ENCODE results near the gene CEACAM21.
A peak's percentile ranks its signal among the peaks of the same experiment; 100 is the strongest.

Gene CEACAM21

GRCh38 chr19:41606215-41606837 is 30.4 kb downstream of the CEACAM21 start:
- DNase-seq: no peak
- in situ Hi-C loops (cut with MboI; ENCODE audit: low pct_unique_long_range_greater_than_20kb, low sequenced_read_pairs): no loop called here

- in situ Hi-C loops (cut with MboI; ENCODE audit: low pct_unique_long_range_greater_than_20kb, low sequenced_read_pairs): no loop called here
- no peak for DNase-seq
Measured at GRCh38 chr19:41607668-41608067, 31.7 kb downstream of the CEACAM21 start.

DNA sequence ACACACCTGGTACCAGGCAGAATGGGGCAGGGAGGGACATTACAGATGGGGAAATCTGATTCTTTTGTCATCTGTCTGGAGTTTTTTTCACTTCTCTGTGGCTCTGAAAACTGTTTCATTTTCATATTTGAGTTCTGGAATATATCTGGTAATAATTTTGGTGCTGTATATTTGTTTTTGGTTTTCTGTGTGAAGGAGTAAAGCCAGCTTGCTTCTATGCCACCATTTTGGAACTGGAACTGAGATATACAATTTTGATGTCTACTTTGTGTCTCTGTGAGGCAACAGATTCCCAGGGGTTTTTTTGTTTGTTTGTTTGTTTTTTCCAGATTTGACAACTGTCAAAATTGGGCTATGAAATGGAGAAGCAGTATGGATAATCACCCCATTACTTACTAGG is 34.8 kb downstream of the CEACAM21 start:
- no peak for DNase-seq
- in situ Hi-C loops (cut with MboI; ENCODE audit: low pct_unique_long_range_greater_than_20kb, low sequenced_read_pairs): no loop called here

- in situ Hi-C loops (cut with MboI; ENCODE audit: low pct_unique_long_range_greater_than_20kb, low sequenced_read_pairs): no loop called here
- DNase-seq: no peak
Measured at GRCh38 chr19:41612483-41612882, 36.5 kb downstream of the CEACAM21 start.

GRCh38 chr19:41615207-41615606 is 39.2 kb downstream of the CEACAM21 start:
- DNase-seq: no peak
- in situ Hi-C loops (cut with MboI; ENCODE audit: low pct_unique_long_range_greater_than_20kb, low sequenced_read_pairs): no loop called here

GRCh38 chr19:41616792-41617621 is 41.0 kb downstream of the CEACAM21 start:
- in situ Hi-C loops (cut with MboI; ENCODE audit: low pct_unique_long_range_greater_than_20kb, low sequenced_read_pairs): no loop called here
- DNase-seq: peak; percentile 43

DNA sequence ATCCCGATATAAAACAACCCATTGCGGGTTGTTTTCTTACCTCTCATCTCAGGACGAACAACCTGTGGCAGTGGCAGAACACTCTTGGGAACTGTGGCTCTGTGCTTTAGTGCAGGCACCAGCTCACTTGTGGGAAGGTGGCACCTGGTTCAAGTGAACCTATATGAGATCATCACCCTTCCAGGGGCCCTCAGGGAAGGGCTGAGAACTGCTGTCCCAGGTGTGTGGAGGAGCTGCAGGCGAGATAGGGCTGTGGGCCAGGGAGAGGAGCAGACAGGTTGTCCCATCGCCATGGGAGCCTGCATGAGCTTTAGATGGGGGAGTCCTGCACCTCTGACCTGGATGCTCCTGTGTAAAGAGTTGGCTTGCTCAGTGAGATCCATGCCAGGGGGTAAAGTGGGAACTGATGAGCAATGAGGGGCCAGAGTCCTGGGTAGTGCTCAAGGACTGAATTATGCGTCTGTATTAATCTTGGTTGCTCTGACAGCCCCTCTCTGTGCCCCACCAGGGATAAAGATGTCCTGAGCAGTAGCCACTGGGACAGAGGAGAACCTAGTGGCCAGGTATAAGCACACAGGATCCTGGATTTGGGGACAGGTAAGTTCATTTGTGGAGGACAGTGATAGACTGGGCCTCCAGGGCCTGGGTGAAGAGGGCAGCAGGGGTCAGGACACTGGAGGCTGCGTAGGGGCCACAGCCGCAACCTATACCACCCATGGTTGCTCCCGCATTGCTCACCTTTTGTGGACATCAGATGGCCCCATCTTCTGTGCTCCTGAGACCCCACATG is 42.2 kb downstream of the CEACAM21 start:
- DNase-seq: no peak
- in situ Hi-C loops (cut with MboI; ENCODE audit: low pct_unique_long_range_greater_than_20kb, low sequenced_read_pairs): no loop called here

GRCh38 chr19:41619018-41619556 is 43.1 kb downstream of the CEACAM21 start:
- in situ Hi-C loops (cut with MboI; ENCODE audit: low pct_unique_long_range_greater_than_20kb, low sequenced_read_pairs): no loop called here

DNA sequence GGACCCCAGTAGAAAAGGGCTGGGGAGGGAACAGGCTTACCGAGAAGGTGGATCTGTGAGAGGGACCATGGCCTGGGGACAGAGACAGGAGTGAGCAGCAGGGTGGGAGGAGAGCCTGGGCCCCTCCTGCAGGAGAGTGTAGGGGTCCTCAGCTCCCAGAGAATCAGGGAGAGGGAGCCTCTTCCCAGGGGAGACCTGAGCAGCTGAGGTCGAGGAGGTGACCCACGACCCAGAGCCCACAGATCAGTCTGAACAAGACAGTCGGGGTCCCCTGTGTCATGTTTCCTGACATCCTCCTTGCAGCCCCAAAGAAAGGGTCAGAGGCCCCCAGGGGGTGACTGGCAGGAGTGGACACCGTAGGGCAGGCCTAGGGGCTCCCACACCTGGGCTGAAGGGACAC is 44.2 kb downstream of the CEACAM21 start:
- DNase-seq: no peak
- in situ Hi-C loops (cut with MboI; ENCODE audit: low pct_unique_long_range_greater_than_20kb, low sequenced_read_pairs): no loop called here

More at GRCh38 chr19:41619018-41619556, 43.1 kb downstream of the CEACAM21 start:
- no peak for DNase-seq

DNA sequence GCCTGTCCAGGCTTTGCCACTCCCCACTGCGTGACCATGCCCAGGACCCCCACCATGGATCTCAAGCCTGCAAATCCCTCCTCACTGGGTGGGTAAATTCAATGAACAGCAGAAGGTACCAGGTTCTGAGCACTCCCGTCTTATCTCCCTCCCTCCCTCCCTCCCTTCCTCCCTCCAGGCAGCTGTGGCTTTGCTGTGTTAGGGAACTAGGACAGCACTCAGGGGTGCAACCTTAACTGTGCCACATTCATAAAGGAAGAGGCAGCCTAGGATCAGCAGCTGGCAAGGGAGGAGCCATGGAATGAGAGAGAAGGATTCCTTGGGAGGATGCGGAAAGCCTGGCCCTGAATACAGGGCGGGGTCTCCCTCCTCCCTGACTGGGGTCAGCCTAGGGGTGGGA is 45.3 kb downstream of the CEACAM21 start:
- DNase-seq: no peak
- in situ Hi-C loops (cut with MboI; ENCODE audit: low pct_unique_long_range_greater_than_20kb, low sequenced_read_pairs): no loop called here

GRCh38 chr19:41621654-41622053 is 45.7 kb downstream of the CEACAM21 start:
- in situ Hi-C loops (cut with MboI; ENCODE audit: low pct_unique_long_range_greater_than_20kb, low sequenced_read_pairs): no loop called here
- DNase-seq: peak; percentile 32

DNA sequence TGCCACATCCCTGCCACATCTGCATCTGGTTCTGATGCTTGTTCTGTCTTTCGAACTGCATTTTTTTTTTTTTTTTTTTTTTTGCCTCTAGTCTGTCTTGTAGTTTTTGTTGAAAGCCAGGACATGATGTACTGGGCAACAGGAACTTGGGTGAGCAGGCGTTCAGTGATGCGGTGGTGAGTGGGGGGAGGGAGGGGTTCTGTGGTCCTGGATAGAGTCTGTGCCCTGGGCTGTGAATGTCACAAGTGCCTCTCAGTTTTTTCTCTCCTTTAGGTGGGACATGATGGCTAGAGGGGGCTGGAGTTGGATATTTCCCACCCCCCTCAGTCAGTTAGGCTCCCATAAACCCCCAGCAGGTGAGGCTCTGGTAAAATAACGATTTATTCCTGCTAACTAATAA is 47.4 kb downstream of the CEACAM21 start:
- in situ Hi-C loops (cut with MboI; ENCODE audit: low pct_unique_long_range_greater_than_20kb, low sequenced_read_pairs): no loop called here
- no peak for DNase-seq

GRCh38 chr19:41624515-41624914 is 48.5 kb downstream of the CEACAM21 start:
- in situ Hi-C loops (cut with MboI; ENCODE audit: low pct_unique_long_range_greater_than_20kb, low sequenced_read_pairs): no loop called here
- no peak for DNase-seq

DNA sequence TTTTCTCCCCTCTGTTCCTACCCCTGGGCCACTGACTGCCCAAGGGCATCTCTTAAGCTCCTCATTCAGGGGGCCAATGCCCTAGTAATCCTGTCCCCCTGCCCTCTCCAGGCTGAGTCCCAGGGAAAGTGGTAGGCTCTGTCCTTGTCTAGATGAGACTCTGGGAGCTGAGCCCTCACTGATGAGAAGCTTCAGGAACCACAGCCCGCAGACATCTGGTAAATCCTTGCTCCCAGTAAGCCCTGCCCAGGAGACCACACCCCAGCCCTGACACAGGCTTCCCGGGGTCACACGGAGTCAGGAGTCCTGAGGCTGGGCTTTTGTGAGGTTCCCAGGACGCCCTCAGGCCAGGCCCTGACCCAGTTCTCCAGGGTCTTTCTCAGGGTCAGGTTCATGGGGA is 49.0 kb downstream of the CEACAM21 start:
- in situ Hi-C loops (cut with MboI; ENCODE audit: low pct_unique_long_range_greater_than_20kb, low sequenced_read_pairs): no loop called here
- no peak for DNase-seq

DNA sequence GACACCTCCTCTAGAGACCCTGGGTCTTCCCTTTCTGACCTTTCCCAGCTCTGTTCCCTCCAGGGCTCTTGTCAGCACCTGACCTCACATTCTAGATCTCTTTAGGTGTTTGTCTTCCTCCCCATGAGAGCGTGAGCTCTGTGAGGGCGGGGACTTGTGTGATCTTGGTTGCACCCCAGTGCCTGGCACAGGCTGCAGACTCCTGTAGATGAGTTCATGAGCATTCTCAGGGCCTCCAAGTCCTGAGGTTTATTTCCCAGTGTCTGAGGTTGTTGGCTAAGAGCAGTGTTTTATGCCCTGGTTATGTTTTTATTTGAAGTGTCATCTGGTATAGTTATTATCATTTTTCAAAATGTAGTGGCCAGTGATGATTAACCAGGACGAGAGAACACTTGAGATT is 50.3 kb downstream of the CEACAM21 start:
- no peak for DNase-seq
- in situ Hi-C loops (cut with MboI; ENCODE audit: low pct_unique_long_range_greater_than_20kb, low sequenced_read_pairs): no loop called here

DNA sequence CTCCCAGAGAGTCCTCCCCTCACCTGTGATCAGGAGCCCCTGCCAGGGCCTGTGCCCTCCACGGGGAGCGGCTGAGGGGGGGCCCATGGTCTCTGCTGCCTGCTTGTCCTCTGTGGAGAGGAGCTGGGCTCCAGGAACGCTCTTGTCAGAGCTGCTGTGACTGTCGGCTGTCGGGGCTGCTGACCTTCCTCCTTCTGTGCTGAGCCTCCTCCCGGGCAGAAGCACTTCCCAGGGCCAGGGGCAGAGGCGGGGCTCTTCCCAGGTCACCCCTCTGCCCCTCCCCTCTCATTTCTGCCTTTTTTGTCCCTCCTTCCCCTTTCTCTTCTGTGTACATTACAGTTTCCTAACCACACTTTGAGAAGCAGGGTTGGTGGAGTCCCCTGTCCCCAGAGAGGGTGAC is 50.9 kb downstream of the CEACAM21 start, which contains the start of gene CEACAM4:
CEACAM4 (minus strand) TSS at position 198 of the 400 bp plus-strand sequence; CDS start at position 87, 111 bp downstream.
- in situ Hi-C loops (cut with MboI; ENCODE audit: low pct_unique_long_range_greater_than_20kb, low sequenced_read_pairs): no loop called here
- peak; percentile 48 for DNase-seq

DNA sequence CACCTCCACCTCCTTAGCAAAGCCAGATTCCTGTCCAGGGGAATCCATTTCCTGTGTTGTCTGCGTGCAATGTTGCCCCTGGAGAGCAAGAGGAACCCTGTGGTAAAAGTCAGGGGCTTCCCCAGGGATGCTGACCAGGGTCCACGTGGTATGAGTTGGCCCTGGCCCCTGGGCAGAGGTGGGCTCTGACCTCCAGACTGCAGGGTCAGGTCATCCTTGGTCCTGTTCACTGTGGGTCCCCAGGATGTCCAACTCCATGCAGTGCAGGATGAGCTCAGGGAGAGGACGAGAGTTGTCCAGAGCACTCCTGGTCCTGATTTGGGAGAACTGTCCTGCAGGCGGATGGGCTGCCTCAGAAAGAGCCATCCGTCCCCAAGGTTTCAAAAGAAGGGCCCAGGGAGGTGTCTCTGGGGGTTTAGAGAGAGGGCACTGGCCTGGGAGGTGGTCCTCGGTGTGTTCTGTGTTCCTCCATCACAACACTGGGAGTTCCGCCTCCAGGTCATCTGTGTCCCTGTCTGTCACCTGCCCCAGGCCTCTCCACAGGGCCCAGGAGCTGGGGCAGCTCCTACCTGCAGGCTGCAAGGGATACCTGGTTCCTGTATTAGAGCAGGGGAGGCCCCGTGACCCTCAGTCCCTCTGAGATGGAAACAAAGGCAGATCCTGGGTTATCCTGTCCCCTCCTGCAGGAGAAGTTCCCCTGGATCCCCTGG is 52.2 kb downstream of the CEACAM21 start:
- DNase-seq: no peak
- in situ Hi-C loops (cut with MboI; ENCODE audit: low pct_unique_long_range_greater_than_20kb, low sequenced_read_pairs): no loop called here
